B cell (primary cell): ENCODE results near the gene NEK8. TPM values are rescaled to one million over a fixed set of nuclear protein-coding genes. Genes with fewer than 3 reads are reported as not detected.

ENCODE experiments used
- ATAC-seq: fragments of 200-7000 bp; cut with Tn5 transposase; one replicate; pipeline ENCODE4 v1.10.0; 2021; ENCODE audit warnings: low read depth, mild to moderate bottlenecking, moderate number of reproducible peaks, moderate library complexity
- CTCF ChIA-PET: fragments of 350-600 bp; sonication (Branson Sonifier 250); formaldehyde crosslinking; loops from one replicate; lab custom pipeline; 2021; ENCODE audit warnings: antibody characterized with exemption, inconsistent platforms; lab: Charles Lee
- POLR2A ChIA-PET: fragments of 350-600 bp; sonication (Branson Sonifier 250); formaldehyde crosslinking; loops from one replicate; lab custom pipeline; 2021; ENCODE audit warnings: antibody characterized with exemption; lab: Charles Lee
- DNase-seq: peaks from one replicate; pipeline ENCODE4 v3.0.0; 2013
- H2AFZ ChIP-seq: 2 replicates; pipeline ENCODE4 v1.6.1; 2012; ENCODE audit warnings: mild to moderate bottlenecking, low read depth, low read length; ENCODE audit not compliant: insufficient read depth, poor library complexity, severe bottlenecking
- H3K27ac ChIP-seq, 2 donors: 1 replicate in 1 of 2; 2 replicates in 1 of 2; pipeline ENCODE4 v1.5.1; 2012 to 2013; ENCODE audit warnings: low read length in 2 of 2, mild to moderate bottlenecking in 2 of 2, moderate library complexity in 1 of 2
- H3K27me3 ChIP-seq, 4 experiments: fragments of 200-600 bp in 1 of 4; sonication (generic) in 1 of 4; replicated peaks in 1 of 4; 1 replicate in 2 of 4; 2 replicates in 2 of 4; pipeline versions ENCODE4 v1.6.1 to v1.7.0; 2013 to 2016; ENCODE audit warnings: low read length in 3 of 4, mild to moderate bottlenecking in 2 of 4, mixed read lengths in 1 of 4, moderate library complexity in 1 of 4; ENCODE audit not compliant: insufficient read depth in 4 of 4, control insufficient read depth in 3 of 4; ENCODE audit errors: control extremely low read depth in 1 of 4
- H3K36me3 ChIP-seq, 2 experiments: replicated peaks in 1 of 2; 1 replicate in 1 of 2; 2 replicates in 1 of 2; pipeline versions ENCODE4 v1.6.1 to v1.7.1; 2013; ENCODE audit warnings: low read length in 1 of 2; ENCODE audit not compliant: insufficient read depth in 2 of 2, control insufficient read depth in 1 of 2; ENCODE audit errors: control extremely low read depth in 1 of 2, extremely low read depth in 1 of 2
- H3K4me1 ChIP-seq, 2 donors: fragments of 200-600 bp in 1 of 2; sonication (generic) in 1 of 2; 1 replicate in 1 of 2; 2 replicates in 1 of 2; pipeline versions ENCODE4 v1.5.1 to v1.6.1; 2013 to 2017; ENCODE audit warnings: low read length in 2 of 2; ENCODE audit not compliant: control insufficient read depth in 2 of 2, insufficient read depth in 2 of 2
- H3K4me2 ChIP-seq: replicated peaks from 2 replicates; pipeline ENCODE3; 2012; ENCODE audit warnings: mild to moderate bottlenecking, low read depth, low read length; ENCODE audit not compliant: poor library complexity, severe bottlenecking
- H3K4me3 ChIP-seq, 5 experiments: fragments of 200-600 bp in 1 of 5; sonication (generic) in 1 of 5; 1 replicate in 3 of 5; 2 replicates in 2 of 5; pipeline versions ENCODE4 v1.5.1 to v1.7.0; 2011 to 2016; ENCODE audit warnings: low read length in 4 of 5, mild to moderate bottlenecking in 4 of 5, low read depth in 2 of 5, control low read depth in 1 of 5, moderate library complexity in 1 of 5; ENCODE audit not compliant: insufficient read depth in 1 of 5; ENCODE audit errors: control extremely low read depth in 1 of 5, extremely low read depth in 1 of 5
- H3K79me2 ChIP-seq: fragments of 200-600 bp; sonication (generic); one replicate; pipeline ENCODE4 v1.6.0; 2016; ENCODE audit warnings: low read length; ENCODE audit not compliant: control insufficient read depth, insufficient read depth
- H3K9ac ChIP-seq: fragments of 200-600 bp; sonication (generic); 2 replicates; pipeline ENCODE4 v1.6.1; 2017; ENCODE audit warnings: mild to moderate bottlenecking, low read length, moderate library complexity
- H3K9me3 ChIP-seq, 3 donors: one replicate each; pipeline versions ENCODE4 v1.6.1 to v1.7.1; 2013; ENCODE audit warnings: low read length in 2 of 3; ENCODE audit not compliant: control insufficient read depth in 2 of 3, insufficient read depth in 1 of 3; ENCODE audit errors: control extremely low read depth in 1 of 3
- H4K20me1 ChIP-seq: 2 replicates; pipeline ENCODE4 v1.6.0; 2012; ENCODE audit warnings: mild to moderate bottlenecking, low read length; ENCODE audit not compliant: insufficient read depth, control insufficient read depth, poor library complexity, severe bottlenecking
- H3K27ac Mint-ChIP-seq: one replicate; pipeline ENCODE4 v1.8.0; 2021; ENCODE audit warnings: mixed read lengths
- H3K27me3 Mint-ChIP-seq: one replicate; pipeline ENCODE4 v1.8.0; 2021; ENCODE audit warnings: mixed read lengths
- H3K4me1 Mint-ChIP-seq: one replicate; pipeline ENCODE4 v1.8.0; 2021; ENCODE audit warnings: mixed read lengths
- H3K4me3 Mint-ChIP-seq: one replicate; pipeline ENCODE4 v1.8.0; 2021; ENCODE audit warnings: mixed read lengths
- H3K9me3 Mint-ChIP-seq: one replicate; pipeline ENCODE4 v1.8.0; 2022; ENCODE audit warnings: mixed read lengths; ENCODE audit not compliant: insufficient read depth
- CTCF ChIP-seq: fragments of 200-600 bp; IDR thresholded peaks from one replicate; pipeline ENCODE4 v1.8.0; 2022; ENCODE audit warnings: antibody characterized with exemption, mild to moderate bottlenecking
- EZH2 ChIP-seq: IDR thresholded peaks from 2 replicates; pipeline ENCODE4 v1.6.1; 2012; ENCODE audit warnings: borderline replicate concordance, low read depth, mild to moderate bottlenecking, moderate library complexity, low read length; ENCODE audit not compliant: insufficient read depth, poor library complexity, severe bottlenecking
- WGBS: methylation state at CpG from one replicate; pipeline ENCODE4 v1.1.5; 2013; ENCODE audit warnings: missing lambda C conversion rate; ENCODE audit not compliant: insufficient coverage; 5-methylcytosine and 5-hydroxymethylcytosine counted together
- intact Hi-C: fragments of 100-400 bp; cut with micrococcal nuclease; formaldehyde crosslinking; loops from one replicate; pipeline ENCODE4 v1.10.0; 2022
- polyA plus RNA-seq: library from polyadenylated mRNA; depleted of rRNA; stranded (reverse); fragments of >200 nt; gene quantifications from 2 replicates; pipeline ENCODE4 v1.2.3, GENCODE V29; 2012
- total RNA-seq, 2 donors: library from RNA; stranded (reverse); fragments of 120-200 nt in 1 of 2; gene quantifications; 1 replicate in 1 of 2; 2 replicates in 1 of 2; pipeline versions ENCODE4 v1.2.3 to v1.2.4, GENCODE V29; 2013 to 2022

NEK8 gene
- total and polyA plus RNA-seq, 2 donors (not counting 1 experiment from before 2014, with no cell fraction given) = 58.0 to 305 TPM

DNA sequence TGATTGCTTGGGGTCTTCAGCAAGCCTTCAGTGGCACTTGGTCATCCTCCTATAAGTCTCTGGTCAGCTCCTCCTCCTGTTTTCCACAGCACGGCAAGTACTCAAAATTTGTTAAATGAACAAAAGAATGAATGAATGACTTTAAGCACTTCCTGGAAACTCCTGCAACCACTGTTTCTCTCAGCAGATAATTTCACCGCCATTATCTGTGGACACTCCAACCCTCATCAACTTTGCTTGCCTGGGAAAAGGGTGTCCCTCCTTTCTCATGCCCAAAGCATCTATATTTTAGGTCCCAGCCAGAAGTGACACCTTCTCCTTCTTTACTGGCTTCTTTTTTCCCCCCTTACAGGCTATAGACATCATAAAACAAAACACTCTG, 21.3 kb upstream of the NEK8 start:
- Mint-ChIP-seq H3K9me3 (no peaks in the 10 kb centered on the region), H3K27me3 (no peaks in the 10 kb centered on the region), H3K4me1 (peaks cover 12% of the 10 kb centered on the region), H3K27ac (no peak overlapping the region), H3K4me3 (no peak overlapping the region)
- ATAC-seq (no peak), DNase-seq (no peak)
- H3K27me3 ChIP-seq = no peaks in the 10 kb centered on the region
- no peak overlapping the region for H3K4me2 ChIP-seq
- H3K4me3 ChIP-seq = no peak overlapping the region
- ChIA-PET POLR2A (interaction anchor here (1.4 kb wide), 1 partner anchor 12 kb away, joined by 4 read pairs; the partner anchor contains the start of gene RPL23A), CTCF (interaction anchor here (0.8 kb wide), 1 partner anchor 19 kb away, joined by 4 read pairs; the partner anchor contains the start of gene TLCD1)
- H3K9ac ChIP-seq = no peak overlapping the region
- no peaks in the 10 kb centered on the region for H3K9me3 ChIP-seq
- peaks cover 5 to 12% of the 10 kb centered on the region in 2 donors for H3K4me1 ChIP-seq
- no peak for TF ChIP-seq EZH2
- no peak for TF ChIP-seq CTCF
- H3K27ac ChIP-seq = no peak overlapping the region
- intact Hi-C loops = no loop called here
- no peaks in the 10 kb centered on the region for H3K79me2 ChIP-seq
- no peaks in the 10 kb centered on the region for H4K20me1 ChIP-seq
- 90% methylated on average over 1 of the region's 2 CpGs for WGBS
- no peak overlapping the region for H2AFZ ChIP-seq
- peaks cover 0 to 16% of the 10 kb centered on the region in 2 experiments for H3K36me3 ChIP-seq
